Skeletal muscle satellite cell (primary cell): Measurements from ENCODE around the gene PRSS3.
"Not testable (repeated sequence)": the region's sequence is repeated elsewhere in the genome, so short reads cannot be mapped to it uniquely, and the experiment has no call there.

ENCODE experiments used
- H3K27me3 ChIP-seq: 2 replicates; pipeline ENCODE4 v1.7.0; 2013; ENCODE audit warnings: low read length; ENCODE audit not compliant: control insufficient read depth, insufficient read depth
- H3K36me3 ChIP-seq: 2 replicates; pipeline ENCODE4 v1.7.0; 2013; ENCODE audit warnings: mild to moderate bottlenecking, control low read depth, low read length; ENCODE audit not compliant: insufficient read depth
- H3K4me1 ChIP-seq: 2 replicates; pipeline ENCODE4 v1.7.0; 2013; ENCODE audit warnings: low read length; ENCODE audit not compliant: control insufficient read depth, insufficient read depth
- H3K4me2 ChIP-seq: 2 replicates; pipeline ENCODE4 v1.7.0; 2013; ENCODE audit warnings: mild to moderate bottlenecking, low read length
- H3K4me3 ChIP-seq: 2 replicates; pipeline ENCODE4 v1.7.0; 2013; ENCODE audit warnings: low read length
- H3K9ac ChIP-seq: 2 replicates; pipeline ENCODE4 v1.7.0; 2013; ENCODE audit warnings: mild to moderate bottlenecking, low read depth, low read length, moderate library complexity
- H3K9me3 ChIP-seq: replicated peaks from 2 replicates; pipeline ENCODE4 v1.7.0; 2013; ENCODE audit warnings: mild to moderate bottlenecking, control low read depth, low read length

Gene PRSS3

GRCh38 chr9:33789429-33789828, 5.9 kb upstream of the PRSS3 start:
- not testable (repeated sequence) for H3K36me3 ChIP-seq, H3K9me3 ChIP-seq, H3K4me2 ChIP-seq, H3K27me3 ChIP-seq, H3K4me1 ChIP-seq, H3K9ac ChIP-seq, H3K4me3 ChIP-seq

GRCh38 chr9:33791117-33791516, 4.2 kb upstream of the PRSS3 start:
- Histone ChIP-seq H3K9me3 (no peaks in the 10 kb centered on the region), H3K27me3 (peaks cover 3% of the 10 kb centered on the region), H3K4me2 (no peak overlapping the region), H3K4me3 (no peak overlapping the region), H3K4me1 (peaks cover 7% of the 10 kb centered on the region), H3K36me3 (no peaks in the 10 kb centered on the region), H3K9ac (no peak overlapping the region)

- not testable (repeated sequence) for H3K4me1 ChIP-seq
These were observed 1.9 kb upstream of the PRSS3 start for GRCh38 chr9:33793496-33793895.

GRCh38 chr9:33794560-33794959, 801 bp upstream of the PRSS3 start:
- H3K27me3 ChIP-seq, result peaks cover 5% of the 10 kb centered on the region
- H3K9me3 ChIP-seq, result no peaks in the 10 kb centered on the region
- no peaks in the 10 kb centered on the region for H3K36me3 ChIP-seq
- peaks cover 7% of the 10 kb centered on the region for H3K4me1 ChIP-seq
- no peak overlapping the region for H3K4me3 ChIP-seq
- no peak overlapping the region for H3K4me2 ChIP-seq
- H3K9ac ChIP-seq, result no peak overlapping the region

More at GRCh38 chr9:33793496-33793895, 1.9 kb upstream of the PRSS3 start:
- not testable (repeated sequence) for H3K4me3 ChIP-seq, H3K9ac ChIP-seq, H3K27me3 ChIP-seq, H3K36me3 ChIP-seq, H3K4me2 ChIP-seq, H3K9me3 ChIP-seq

GRCh38 chr9:33795819-33796218, 458 bp downstream of the PRSS3 start:
- H3K9ac ChIP-seq, result no peak overlapping the region
- no peaks in the 10 kb centered on the region for H3K36me3 ChIP-seq
- no peak overlapping the region for H3K4me3 ChIP-seq
- peaks cover 7% of the 10 kb centered on the region for H3K4me1 ChIP-seq
- H3K4me2 ChIP-seq, result no peak overlapping the region
- H3K27me3 ChIP-seq, result peaks cover 5% of the 10 kb centered on the region
- no peaks in the 10 kb centered on the region for H3K9me3 ChIP-seq

- not testable (repeated sequence) for H3K9ac ChIP-seq, H3K36me3 ChIP-seq, H3K4me3 ChIP-seq, H3K27me3 ChIP-seq, H3K9me3 ChIP-seq, H3K4me1 ChIP-seq, H3K4me2 ChIP-seq
These were observed 1.3 kb downstream of the PRSS3 start for GRCh38 chr9:33796679-33797078.

- Histone ChIP-seq H3K4me1 (no peaks in the 10 kb centered on the region), H3K9me3 (no peaks in the 10 kb centered on the region), H3K27me3 (peaks cover 5% of the 10 kb centered on the region), H3K4me2 (no peak overlapping the region), H3K9ac (no peak overlapping the region), H3K4me3 (no peak overlapping the region), H3K36me3 (no peaks in the 10 kb centered on the region)
These were observed 2.5 kb downstream of the PRSS3 start for GRCh38 chr9:33797837-33798236.

- Histone ChIP-seq H3K36me3 (no peaks in the 10 kb centered on the region), H3K4me3 (no peak overlapping the region), H3K4me1 (no peaks in the 10 kb centered on the region), H3K27me3 (peaks cover 5% of the 10 kb centered on the region), H3K9me3 (no peaks in the 10 kb centered on the region), H3K9ac (no peak overlapping the region), H3K4me2 (no peak overlapping the region)
These were observed 3.2 kb downstream of the PRSS3 start for GRCh38 chr9:33798545-33798944.

- H3K4me2 ChIP-seq, result no peak overlapping the region
- H3K36me3 ChIP-seq, result no peaks in the 10 kb centered on the region
- H3K4me1 ChIP-seq, result no peaks in the 10 kb centered on the region
- no peak overlapping the region for H3K4me3 ChIP-seq
- H3K9me3 ChIP-seq, result no peaks in the 10 kb centered on the region
- no peak overlapping the region for H3K9ac ChIP-seq
- peaks cover 5% of the 10 kb centered on the region for H3K27me3 ChIP-seq
These were observed 4.8 kb downstream of the PRSS3 start for GRCh38 chr9:33799928-33800704.

- Histone ChIP-seq H3K4me3 (no peak overlapping the region), H3K27me3 (peaks cover 5% of the 10 kb centered on the region), H3K9ac (no peak overlapping the region), H3K9me3 (no peaks in the 10 kb centered on the region), H3K4me2 (no peak overlapping the region), H3K36me3 (no peaks in the 10 kb centered on the region), H3K4me1 (no peaks in the 10 kb centered on the region)
These were observed 5.5 kb downstream of the PRSS3 start for GRCh38 chr9:33800886-33801285.

- not testable (repeated sequence) for H3K9me3 ChIP-seq, H3K4me2 ChIP-seq, H3K36me3 ChIP-seq, H3K4me1 ChIP-seq, H3K9ac ChIP-seq, H3K4me3 ChIP-seq, H3K27me3 ChIP-seq
These were observed 6.7 kb downstream of the PRSS3 start for GRCh38 chr9:33801943-33802500.

GRCh38 chr9:33804196-33804595, 8.8 kb downstream of the PRSS3 start:
- H3K9ac ChIP-seq, H3K4me3 ChIP-seq, H3K4me2 ChIP-seq, H3K27me3 ChIP-seq, H3K36me3 ChIP-seq, H3K4me1 ChIP-seq, H3K9me3 ChIP-seq: not testable (repeated sequence)
